Smooth muscle cell of the brain vasculature (primary cell): ENCODE data around the gene TMED8.
"Not testable (repeated sequence)": the region's sequence is repeated elsewhere in the genome, so short reads cannot be mapped to it uniquely, and the experiment has no call there.

ENCODE experiments used
- DNase-seq: peaks from one replicate; pipeline ENCODE4 v3.0.0-alpha.2; 2012; ENCODE audit warnings: low read depth, low spot score

TMED8 gene

DNA sequence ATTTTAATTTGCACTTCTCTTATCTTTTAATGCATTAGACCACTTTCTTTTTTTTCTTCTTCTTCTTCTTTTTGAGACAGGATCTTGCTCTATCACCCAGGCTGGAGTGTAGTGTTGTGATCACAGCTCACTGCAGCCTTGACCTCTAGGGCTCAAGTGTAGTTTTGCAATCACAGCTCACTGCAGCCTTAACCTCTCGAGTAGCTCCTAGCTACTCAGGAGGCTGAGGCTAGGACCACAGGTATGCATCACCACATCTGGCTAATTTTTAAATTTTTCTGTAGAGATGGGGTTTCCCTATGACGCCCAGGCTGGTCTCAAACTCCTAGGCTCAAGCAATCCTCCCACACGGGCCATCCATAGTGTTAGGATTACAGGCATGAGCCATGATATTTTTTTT, 12.7 kb downstream of the TMED8 start:
- no peak for DNase-seq

DNA sequence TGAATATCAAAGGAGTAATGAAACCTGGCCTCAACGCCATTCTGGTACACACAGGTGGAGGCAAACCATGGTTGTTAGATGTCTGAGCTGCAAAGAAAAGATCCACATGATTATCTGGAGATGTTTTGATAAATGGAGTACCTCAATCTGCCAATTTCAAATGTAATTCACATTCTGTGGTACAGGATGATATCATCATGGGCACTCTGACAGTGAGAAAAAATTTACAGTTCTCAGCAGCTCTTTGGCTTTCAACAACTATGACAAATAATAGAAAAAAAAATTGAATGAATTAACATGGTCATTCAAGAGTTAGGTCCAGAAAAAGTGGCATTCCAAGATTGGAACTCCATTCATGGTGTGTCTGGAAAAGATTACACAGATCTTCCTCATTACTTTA, 17.3 kb downstream of the TMED8 start:
- DNase-seq: no peak

DNA sequence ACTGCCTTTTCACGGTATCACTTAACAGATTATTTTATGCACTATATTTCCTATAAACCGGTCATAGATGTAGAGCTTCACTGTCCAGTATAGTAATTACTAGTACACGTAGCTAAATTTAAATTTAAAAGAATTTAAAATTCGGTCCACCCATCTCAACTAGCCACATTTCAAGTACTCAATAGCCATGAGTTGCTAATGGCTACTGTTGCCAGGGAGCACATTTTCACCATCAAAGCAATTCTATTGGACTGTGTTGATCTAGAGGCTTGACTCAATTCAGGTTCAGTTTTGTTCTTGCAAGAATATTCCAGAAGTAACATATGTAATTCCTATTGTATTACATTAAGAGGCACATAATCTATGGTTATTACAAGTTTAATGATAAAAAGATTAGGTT, 20.0 kb downstream of the TMED8 start:
- DNase-seq: no peak

DNA sequence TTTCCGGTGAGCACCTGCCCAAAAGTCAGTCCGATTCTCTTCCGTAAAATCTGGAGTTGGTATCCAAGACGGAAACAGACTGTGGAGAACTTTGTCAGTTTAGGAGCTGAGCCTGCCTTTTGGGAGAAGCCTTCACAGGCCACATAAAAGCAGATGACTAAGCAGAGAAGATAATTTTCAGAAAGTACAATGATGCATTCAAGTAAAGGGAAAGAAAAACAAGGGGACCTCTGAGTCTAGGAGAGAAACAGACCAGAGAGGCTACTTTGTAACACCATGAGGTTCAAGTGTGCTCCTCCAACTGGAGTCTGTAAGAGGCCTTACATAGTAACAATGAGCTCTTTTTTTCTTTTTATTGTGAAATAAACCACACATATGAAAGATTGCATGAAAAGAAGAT, 21.1 kb downstream of the TMED8 start:
- no peak for DNase-seq

DNA sequence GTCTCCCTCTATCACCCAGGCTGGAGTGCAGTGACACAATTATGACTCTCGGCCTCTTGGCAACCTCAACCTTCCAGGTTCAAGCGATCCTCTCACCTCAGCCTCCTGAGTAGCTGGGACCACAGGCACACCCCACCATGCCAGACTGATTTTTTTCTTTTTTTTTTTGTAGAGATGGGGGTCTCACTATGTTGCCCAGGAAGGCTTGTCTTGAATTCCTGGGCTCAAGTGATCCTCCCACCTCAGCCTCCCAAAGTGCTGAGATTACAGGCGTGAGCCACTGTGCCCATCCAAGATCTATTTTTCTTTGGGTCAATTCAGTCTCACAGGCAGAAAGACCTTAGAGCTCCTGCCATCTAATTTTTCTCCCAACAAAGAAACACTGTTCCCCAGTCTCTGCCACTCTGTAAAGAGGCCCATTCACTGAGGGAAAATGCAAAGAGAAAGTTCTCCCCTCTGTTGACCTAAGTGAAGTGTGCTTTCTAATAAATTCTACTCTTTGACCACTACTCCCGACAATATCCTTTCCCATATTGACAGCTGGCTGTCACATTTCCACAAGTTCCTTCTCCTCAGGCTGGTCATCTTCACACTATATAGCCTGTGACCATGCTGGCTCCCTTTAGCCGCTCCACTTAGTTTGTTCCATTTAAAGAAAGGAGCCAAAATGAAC, 23.3 kb downstream of the TMED8 start:
- no peak for DNase-seq

DNA sequence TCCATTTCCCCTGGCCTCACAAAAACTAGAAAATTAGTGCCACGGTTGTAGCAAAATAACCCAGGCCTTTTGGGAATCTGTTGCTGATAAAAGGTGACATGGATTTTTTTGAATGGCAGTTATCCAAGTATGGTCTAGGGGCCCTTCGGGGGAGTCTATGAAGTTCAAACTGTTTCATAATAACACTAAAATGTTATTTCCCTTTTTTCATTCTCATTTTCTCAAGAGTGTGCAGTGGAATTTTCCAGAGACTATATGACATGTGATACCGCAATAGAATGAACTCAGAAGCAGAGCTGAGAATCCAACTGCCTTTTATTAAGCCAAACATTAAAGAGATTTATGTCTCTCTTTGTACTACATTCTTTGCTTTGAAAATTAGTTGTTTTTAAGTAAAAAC, 29.1 kb downstream of the TMED8 start:
- DNase-seq: no peak

DNA sequence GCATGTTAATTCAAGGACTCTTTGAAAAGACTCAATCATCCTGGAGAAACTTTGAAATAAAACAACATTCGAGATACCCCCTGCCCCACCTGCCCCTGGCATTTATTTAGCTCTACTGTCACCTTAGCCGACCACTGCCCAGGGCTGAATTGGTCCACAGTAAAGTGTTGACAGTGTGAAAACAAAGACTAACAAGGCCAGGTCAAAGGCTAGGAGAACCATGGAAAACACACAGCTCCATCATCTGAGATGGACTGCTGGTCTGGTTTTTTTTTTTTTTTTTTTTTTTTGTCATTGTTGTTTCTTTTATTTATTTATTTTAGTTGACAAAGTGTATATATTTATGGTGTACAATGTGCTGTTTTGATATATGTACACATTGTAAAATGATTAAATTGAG, 30.4 kb downstream of the TMED8 start:
- DNase-seq: no peak

DNA sequence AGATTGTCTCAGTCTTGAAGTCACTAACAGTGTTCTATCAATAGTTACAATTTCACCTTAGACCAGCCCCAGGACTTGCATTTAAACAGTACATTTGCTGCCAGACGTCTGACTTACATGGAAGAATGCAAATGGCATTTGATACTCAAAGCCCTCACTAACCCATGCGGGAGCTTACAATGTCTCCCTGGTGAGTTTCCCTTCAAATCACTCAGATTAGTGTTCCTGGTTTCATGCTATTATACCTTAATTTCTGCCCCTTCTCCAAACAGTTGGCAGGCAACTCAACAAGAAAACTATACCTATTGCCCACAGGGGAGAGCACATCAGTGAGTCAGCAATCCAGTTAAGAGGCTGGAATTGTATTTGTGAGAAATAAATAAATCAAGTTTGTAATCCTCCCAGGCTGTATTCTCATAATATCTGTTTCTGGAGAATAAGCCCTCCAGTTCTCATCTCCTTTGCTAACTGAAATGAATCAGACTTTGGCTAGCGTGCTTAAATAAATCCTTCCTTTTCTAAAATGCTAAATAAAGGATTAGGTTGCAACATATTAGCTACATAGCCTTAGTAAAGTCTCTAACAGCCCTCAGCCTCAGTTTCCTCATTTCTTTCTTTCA, 32.4 kb downstream of the TMED8 start:
- no peak for DNase-seq

DNA sequence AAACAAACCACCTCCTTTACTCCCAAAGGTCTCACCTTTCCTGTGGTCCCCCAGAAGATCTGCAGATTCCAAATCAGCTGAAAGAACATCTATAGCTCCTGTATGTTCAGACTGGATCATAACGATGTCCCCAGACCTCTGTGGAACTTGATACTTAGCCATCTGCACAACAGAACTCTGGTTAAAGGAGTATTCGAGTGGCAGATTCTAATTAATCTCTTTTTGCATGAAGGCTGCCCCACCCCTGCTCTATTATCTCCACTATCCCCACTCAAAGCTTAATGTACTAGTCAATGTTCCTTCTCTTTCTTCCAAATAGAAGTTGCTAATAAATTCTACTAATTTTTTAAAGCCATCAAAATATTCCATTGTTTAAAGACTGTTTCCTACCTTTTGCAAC, 33.2 kb downstream of the TMED8 start:
- DNase-seq: no peak

DNA sequence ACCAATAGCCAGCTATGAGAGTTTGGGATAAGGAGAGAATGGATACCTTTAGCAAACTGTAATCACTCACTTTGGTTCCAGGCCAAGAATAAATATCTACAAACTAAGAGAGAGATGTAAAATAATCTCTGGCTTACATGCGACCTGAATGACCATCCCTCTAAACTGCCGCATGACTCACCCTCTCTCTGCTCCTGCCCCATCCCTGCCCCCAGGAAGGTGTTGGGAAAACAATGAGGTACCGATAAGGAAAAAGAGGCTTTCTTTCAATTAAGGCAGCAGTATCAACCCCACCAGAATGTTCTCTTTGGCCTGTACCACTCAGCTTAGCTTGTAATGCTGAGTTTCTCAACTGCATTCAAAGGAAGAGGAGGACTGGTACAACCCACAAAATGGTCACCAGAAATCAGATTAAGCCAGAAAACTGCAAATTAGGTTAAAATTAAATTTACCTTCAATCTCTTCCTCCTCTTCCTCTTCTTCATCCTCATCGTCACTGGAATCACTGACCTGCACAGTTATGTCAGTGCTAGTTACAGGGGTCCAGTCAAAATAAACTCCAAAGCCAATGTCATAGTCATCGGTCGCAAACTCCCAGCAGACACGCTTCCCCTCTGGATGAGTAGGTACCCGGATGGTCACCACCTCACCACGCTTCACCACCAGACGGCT, 34.0 kb downstream of the TMED8 start:
- no peak for DNase-seq

DNA sequence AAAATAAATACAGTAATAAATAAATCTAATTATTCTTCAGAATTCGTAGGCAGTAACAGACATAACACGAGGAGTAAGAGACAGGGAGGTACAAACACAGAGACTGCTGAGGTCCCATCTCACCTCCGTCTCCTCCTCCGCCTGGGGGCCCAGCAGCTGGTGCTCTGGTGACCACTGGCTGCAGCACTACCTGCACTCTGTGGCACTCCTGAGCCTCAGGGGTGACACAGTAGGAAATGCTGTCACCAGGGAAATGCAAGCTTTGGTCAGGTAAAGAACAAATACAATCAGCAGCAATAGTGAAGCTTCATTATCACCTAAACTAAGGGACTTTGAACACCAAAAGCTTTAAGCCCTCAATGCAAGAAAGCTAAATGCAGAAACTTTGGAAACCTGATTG, 36.5 kb downstream of the TMED8 start:
- DNase-seq: no peak

DNA sequence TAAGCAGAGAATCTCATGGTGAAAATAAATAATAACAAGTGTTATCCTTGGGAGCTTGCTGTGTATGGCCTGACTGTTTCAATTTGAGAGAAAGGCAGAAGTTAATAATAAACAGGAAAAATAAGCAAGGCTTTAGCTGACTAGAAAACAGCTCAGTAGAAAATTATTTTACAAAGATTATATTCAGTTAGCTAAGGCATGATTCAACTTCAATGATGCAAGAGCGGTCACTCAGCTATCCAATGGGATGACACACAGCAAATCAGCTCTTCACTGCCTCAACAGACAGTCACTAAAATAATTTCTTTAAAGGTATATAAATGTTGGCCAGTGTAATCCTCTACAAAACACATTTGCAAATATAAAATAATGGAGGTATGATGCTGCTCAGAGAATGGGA, 37.5 kb downstream of the TMED8 start:
- no peak for DNase-seq

DNA sequence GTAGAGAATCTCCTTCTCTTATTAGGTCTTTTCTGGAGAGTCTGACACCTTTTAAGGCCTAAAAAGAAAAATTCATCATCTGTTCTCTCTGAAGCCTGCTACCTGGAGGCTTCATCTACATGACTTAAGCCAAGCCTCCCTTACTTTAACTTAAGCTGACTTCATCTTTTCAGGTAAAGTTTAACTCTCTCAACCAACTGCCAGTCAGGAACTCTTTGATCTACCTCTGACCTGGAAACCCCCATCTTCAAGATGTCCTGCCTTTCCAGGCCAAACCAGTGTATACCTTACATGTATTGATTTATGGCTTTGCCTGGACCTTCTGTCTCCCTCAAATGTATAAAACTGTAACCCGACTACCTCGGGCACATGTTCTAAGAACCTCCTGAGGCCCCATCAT, 38.6 kb downstream of the TMED8 start:
- DNase-seq: no peak

DNA sequence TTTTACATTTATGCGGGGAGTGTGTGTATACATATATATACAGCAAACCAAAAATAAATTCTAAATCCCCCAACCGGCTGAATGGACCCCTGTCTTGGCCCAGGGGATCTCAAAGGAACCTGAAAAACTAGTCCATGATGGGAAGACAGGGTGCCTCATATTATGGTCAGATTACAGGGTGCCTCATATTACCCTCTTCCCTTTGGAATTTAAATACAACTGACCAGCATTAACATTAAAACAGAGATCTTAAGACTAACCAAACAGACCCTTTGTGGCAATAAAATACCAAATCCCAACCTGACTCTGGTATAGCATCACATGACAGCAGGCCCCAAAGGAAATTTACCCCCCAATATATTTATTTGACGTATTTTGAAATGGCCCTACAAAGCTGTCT, 39.0 kb downstream of the TMED8 start:
- no peak for DNase-seq

DNA sequence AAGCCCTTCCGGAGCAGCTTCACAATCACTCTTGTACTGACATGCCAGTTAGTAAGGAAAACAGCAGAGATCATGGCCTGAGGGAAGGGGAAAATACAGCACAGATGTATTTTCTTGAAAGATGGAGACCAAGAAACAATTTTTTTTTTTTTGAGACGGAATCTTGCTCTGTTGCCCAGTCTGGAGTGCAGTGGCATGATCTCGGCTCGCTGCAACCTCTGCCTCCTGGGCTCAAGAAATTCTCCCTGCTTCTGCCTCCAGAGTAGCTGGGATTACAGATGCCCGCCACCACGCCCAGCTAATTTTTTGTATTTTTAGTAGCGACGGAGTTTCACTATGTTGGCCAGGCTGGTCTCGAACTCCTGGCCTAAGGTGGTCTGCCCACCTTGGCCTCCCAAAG, 39.6 kb downstream of the TMED8 start:
- DNase-seq: not testable (repeated sequence)

DNA sequence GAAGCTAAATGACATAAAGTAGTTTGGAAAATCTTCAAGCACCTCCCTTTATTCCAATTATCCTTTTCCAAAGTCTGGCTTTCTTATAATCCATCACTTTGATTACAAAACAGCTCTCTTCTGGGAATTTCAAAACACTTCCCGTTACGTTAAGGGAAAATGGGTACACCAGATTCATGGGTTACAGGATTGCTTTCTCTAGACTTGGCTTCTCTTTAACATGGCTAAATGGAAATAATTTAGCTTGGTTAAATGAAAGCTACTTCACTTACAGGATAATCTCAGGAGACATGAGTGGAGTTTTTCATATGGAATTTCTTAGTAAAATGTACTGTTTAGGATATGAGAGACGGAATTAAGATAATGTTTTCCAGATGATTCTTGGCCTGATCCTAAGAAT, 41.3 kb downstream of the TMED8 start:
- DNase-seq: no peak

DNA sequence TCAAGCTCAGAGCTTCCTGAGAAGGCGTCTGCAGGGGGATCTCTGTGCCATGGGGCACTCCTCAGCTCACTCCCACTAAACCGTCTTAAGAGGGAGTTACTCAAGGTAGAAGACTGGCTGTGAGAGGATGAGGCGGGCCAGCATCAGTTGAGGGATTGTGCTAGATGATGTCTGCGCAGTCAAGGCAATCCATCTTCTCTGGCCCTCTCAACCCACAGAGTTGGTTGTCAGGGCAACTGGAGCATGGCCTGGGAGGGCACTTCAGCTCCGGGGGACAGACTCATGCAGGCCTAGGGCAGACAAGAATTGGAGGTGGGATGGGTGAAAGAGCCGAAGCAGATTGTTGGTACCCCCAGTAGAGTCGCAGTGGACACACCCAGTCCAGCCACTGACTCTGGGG, 47.0 kb downstream of the TMED8 start:
- DNase-seq: no peak

DNA sequence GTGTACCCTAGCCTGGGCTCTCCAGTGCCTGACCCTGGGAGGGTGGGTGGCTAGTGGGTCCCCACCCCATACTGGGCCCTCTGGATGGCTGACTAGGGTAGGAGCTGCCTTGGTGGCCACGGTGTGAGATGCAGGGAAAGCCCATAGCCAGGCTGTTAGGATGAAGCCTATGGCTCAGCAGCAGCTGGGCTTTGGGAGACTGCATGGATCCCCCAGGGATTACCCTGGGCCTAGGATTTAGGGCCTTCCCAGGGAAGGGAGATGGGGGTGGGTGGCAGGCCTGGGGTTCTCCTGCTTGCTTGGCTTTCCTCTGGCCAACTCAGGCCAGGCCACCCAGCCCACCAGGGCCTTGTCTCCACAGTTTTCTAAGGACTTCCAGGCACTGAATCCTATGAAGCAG, 49.8 kb downstream of the TMED8 start:
- DNase-seq: no peak

DNA sequence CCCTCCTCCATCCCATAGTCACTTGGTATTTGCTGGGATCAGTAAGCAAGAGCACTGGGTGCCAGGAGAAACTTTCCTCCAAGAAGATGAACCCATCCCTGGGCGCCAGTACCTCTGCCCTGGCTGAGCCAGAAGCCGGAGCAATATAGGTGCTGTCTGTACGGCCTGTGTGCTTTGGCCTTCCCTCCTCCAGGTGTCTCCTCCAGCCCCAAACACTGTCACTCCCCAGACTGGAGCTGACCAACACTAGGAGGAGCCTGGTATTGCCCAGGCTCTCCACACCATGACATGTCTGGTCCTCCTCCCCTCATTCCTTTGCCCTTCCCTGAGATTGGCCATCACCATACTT, 51.2 kb downstream of the TMED8 start:
- no peak for DNase-seq

DNA sequence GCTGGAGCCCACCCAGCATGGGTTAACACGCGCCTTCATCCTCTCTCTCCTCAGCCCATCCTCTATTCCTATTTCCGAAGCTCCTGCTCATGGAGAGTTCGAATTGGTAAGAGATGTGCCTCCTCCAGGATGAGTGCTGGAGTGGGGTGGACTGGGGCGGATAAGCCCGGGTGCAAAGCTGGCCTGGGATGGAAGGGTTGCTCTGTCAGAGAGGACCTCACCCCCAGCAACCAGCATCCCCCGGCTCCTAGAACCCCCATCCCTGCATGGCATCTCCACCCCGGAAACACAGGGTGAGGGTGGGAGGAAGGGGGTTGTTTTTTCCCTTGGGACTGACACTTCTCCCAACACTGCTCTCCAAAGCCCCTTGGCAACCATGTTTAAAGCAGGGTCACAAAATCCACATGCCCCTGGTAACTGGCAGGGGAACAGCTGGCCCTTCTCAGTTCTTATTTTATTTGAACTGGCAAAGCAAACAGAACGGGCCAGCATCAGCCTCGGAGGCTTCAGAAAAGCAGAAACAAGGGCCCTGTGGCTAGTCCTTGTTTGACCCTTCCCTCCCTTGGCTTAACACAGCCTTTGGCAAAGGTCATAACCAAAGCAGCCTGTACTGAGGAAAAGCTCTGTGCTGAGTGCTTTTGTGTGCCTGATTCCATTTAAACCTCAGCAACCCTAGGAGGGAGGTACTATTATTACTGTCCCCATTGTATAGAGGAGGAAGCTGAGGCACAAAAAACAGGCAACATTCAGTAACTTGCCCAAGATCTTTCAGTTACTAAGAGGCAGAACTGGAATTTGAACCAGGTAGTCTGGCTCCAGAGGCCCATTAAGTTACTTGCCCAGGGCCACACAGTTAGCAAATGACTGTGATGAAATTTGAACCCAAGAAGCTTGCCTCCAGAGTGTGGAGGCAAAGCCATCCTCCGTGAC, 51.8 kb downstream of the TMED8 start:
- no peak for DNase-seq

DNA sequence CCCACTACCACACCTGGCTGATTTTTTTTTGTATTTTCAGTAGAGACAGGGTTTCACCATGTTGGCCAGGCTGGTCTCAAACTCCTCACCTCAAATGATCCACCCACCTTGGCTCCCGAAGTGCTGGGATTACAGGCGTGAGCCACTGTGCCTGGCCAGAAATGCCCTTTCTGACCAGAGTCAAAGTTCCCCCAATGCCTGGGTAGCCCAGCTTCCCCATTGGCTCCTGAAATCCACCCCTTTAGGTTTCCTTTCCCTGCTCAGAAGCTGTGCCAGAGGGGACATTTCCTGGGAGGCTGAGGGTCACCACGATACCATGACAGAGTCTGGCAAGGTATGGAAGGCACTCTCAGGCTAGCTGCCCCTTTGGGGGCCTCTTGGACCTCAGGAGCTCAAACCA, 52.6 kb downstream of the TMED8 start:
- no peak for DNase-seq

DNA sequence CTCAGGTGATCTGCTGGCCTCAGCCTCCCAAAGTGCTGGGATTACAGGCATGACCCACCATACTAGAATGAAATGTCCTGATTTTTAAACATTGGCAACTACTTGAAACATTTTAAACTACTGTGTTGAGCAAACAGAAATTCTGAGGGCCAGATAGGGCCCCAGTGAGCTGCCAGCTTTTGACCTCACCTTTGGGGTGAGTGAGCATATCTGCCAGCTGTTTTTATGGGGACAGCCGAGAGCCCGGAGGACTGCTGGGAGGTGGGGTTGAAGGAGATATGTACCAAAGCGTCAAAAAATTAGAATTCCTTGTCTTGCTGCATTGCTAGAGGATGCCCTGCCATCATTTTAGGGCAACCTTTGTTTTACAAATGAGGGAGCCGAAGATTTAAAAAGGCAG, 53.3 kb downstream of the TMED8 start:
- no peak for DNase-seq
